OCI-LY7 (cell line): ENCODE measurements around the gene EPHA8.

Source experiments
- CTCF ChIP-seq: fragments of 200-600 bp; sonication (generic); conservative IDR thresholded peaks from 2 replicates; pipeline ENCODE4 v1.5.1; 2014; ENCODE audit warnings: mild to moderate bottlenecking, antibody characterized with exemption, low read length, moderate library complexity, mixed read lengths
- EZH2phosphoT487 ChIP-seq: fragments of 200-600 bp; sonication (generic); IDR thresholded peaks from 2 replicates; pipeline ENCODE4 v1.6.1; 2018; ENCODE audit warnings: low read depth, borderline replicate concordance, mild to moderate bottlenecking, mixed run types, antibody characterized with exemption, low read length, moderate library complexity, mixed read lengths

GRCh38 chr1:22636353-22636752 lies 73.1 kb downstream of the EPHA8 start, which contains the start of gene C1QA:
- TF ChIP-seq CTCF (no peak), EZH2phosphoT487 (no peak)
